MM.1S (cell line): Measurements from ENCODE around the gene MRNIP.

Experiments
- CTCF ChIP-seq: fragments of 300-600 bp; sonication (generic); IDR thresholded peaks from 2 replicates; pipeline ENCODE4 v1.5.1; 2016; ENCODE audit warnings: antibody characterized with exemption, low read length, mixed read lengths
- EZH2 ChIP-seq: fragments of 300-600 bp; sonication (generic); optimal IDR thresholded peaks from 2 replicates; pipeline ENCODE3; 2017; ENCODE audit warnings: low read depth, mild to moderate bottlenecking, antibody characterized with exemption, low read length, mixed read lengths
- EZH2phosphoT487 ChIP-seq: fragments of 300-600 bp; sonication (generic); IDR thresholded peaks from 2 replicates; pipeline ENCODE4 v1.6.1; 2018; ENCODE audit warnings: antibody characterized with exemption, low read length

- TF ChIP-seq CTCF (no peak), EZH2 (no peak), EZH2phosphoT487 (no peak)
Observed at GRCh38 chr5:179902763-179903158, 44.1 kb upstream of the MRNIP start.
